T-helper 22 cell (primary cell): ENCODE measurements around the gene ITLN1.

Experiments
- DNase-seq: peaks from one replicate; pipeline ENCODE4 v3.0.0-alpha.2; 2020; ENCODE audit warnings: low read depth

The ITLN1 gene

DNA sequence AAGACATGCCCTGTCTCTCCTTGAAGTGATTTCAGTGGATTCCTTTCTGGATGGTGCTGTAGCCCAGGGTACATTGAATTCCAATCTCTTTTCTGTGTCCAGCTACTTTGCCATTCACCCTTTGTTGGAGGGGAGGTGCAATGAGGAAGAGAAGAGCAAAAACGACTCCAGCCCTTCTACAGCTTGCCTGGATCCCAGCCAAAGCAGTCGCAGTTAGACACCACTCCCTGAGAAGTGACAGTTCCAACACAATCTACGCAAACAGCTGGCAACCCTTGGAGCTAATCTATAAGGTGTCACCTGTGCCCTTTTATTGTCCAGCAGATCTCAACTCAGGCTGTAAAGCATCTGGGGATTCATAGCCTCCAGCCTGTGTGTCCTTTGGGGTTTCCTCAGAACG, 26.9 kb downstream of the ITLN1 start:
- DNase-seq, result no peak

DNA sequence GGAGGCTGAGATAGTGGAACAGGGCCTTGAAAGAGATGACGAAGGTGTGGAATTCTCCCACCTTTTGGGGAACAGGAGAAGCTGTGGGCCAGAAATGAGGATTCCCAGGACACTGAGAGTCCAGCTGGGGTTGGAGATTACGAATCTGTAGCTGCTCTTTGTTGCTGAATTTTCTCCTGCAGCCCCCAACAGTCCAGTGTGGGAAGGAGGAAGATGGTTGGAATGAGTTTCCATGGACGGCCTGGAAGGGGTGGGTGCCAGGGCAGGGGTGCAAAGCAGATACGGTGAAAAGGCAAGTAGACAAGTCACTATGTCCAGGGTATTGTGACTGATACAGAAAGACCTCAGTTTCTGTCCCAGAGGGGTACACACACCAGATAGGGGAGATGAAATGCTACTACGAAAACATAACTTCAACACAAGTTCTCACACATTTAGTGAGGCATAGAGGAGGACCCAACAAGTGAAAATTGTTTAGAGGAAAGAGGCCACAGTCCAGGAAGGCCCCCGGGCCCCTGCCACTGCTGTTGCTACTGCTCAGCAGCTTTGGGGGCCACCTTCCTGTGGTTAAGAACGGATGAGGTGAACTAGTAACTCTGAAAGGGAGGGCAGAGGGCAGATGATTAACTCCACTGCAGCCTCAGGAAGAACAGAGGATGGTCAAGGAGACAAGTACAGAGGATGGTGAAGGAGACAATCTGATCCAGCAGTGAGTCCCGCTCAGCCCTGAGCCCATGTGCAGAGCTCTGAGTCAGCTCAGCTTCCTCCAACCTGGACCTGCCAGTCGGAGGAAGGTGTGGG, 29.6 kb downstream of the ITLN1 start:
- no peak for DNase-seq

DNA sequence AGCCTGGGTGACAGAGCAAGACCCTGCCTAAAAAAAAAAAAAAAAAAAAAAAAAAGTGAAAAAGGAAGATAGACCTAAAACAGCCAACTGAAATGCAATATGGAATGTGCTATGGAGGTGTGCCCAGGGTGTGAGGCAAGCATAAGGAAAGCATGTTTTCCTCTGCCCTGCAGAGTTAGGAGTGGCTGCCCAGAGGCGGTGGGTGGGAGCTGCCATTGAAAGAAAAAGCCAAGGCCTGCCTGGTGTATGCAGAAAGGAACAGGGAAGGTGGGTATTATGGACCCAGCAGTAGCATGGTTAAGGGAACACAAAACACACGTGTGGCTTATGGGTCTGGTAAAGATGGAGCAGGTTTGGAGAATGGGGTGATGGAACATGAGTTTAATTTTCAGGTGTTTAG, 31.2 kb downstream of the ITLN1 start:
- no peak for DNase-seq

DNA sequence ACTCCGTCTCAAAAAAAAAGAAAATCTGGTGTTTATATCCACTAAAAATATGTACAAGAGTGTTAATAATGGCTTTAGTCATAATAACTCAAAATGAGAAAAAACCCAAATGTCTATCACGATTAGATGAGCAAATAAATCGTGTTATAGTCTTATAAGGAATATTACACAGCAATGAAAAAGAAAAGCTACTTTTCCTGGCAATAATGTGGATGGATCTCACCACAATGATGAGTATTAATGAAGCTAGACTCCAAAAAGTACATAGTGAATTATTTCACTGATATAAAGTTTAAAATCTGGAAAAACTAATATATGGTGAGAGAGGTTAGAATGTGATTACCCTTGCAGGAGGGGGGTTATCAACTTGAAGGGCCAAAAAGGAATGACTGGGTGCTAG, 32.0 kb downstream of the ITLN1 start:
- DNase-seq, result no peak

DNA sequence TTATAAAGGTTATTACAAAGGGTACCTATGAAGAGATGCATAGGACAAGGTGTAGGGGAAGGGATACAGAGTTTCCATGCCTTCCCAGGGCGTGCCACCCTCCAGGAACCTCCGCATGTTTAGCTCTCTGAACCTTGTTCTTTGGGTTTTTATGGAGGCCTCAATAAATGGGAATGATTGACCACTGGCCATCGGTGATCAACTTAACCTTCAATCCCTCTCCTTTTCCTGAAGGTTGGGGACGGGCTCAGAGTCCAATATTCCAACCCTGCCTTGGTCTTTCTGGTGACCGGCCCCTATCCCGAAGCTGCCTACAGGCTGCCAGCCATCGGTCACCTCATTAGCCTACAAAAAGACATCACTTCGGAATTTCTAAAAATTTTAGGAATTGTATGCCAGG, 34.0 kb downstream of the ITLN1 start:
- no peak for DNase-seq

DNA sequence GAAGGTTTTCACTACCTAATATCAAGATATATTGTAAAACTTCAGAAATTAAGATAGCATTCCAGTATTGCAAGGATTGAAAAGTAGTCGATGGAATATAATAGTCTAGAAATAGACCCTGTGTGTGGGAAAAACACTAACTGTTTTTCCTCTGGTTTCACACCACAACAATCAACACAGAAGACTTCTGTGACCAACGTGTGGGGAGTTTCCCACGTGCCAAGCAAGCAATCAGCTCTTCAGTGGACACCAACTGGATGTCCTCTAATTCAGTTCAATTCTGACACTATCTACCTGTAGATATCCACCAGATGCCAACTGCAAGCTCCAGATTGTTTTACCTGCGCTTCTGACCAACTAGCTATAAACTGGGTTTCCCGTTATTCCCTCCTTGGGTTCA, 34.4 kb downstream of the ITLN1 start:
- DNase-seq, result no peak

DNA sequence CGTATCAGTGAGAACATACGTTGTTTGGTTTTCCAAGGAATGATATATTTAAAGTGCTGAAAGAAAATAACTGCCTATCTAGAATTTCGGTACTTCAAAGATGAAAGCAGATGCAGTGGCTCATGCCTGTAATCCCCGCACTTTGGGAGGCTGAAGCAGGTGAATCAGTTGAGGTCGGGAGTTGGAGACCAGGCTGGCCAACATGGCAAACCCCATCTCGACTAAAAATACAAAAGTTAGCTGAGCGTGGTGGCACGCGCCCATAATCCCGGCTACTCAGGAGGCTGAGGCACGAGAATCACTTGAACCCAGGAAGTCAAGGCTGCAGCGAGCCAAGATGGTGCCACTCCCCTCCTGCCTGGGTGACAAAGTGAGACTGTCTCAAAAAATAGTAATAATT, 38.7 kb downstream of the ITLN1 start:
- DNase-seq, result no peak

DNA sequence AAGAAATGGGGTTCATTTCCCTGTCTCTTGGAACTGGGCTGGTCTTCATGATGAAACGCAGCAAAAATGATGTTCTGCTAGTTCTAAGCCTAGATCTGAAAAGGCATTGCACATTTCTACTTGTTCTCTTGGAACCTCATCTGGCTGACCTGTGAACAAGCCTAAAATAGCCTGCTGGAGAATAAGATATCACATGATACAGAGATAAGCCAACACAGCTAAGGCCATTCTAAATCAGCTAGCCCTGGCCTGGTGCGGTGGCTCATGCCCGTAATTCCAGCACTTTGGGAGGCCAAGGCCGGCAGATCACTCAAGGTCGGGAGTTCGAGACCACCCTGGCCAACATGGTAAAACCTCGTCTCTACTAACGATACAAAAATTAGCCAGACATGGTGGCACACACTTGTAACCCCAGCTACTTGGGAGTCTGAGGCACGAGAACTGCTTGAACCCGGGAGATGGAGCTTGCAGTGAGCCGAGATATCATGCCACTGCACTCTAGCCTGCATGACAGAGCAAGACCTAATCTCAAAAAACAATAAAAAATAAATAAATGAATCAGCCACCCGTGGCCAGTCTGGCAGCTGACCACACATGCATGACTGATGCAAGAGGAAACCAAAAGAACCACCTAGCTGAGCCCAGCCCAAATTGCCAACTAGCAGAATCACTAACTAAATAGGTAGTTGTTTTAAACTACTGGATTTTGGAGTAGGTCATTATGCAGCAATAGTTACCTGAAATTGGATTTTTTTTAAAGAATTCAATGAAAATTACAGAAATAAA, 40.3 kb downstream of the ITLN1 start:
- DNase-seq, result no peak

DNA sequence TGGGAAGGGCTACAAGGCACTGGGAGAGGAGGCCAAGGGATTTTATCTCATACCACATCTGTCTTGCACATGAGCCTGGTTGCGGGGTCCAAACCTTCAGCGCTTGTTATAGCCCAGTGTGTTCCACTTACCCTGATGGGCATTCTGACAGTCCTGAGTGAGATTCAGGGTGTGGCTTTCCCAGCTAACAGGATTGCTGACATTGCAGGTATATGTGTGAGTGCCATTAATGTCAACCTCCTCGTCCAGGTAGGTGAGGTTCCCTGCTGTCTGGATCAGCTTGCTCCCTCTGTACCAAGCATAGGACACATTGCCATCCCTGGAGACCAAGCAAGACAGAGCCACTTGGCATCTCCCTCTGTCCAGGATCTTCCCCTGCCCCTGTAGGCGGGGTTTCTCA, 43.9 kb downstream of the ITLN1 start:
- DNase-seq, result no peak

DNA sequence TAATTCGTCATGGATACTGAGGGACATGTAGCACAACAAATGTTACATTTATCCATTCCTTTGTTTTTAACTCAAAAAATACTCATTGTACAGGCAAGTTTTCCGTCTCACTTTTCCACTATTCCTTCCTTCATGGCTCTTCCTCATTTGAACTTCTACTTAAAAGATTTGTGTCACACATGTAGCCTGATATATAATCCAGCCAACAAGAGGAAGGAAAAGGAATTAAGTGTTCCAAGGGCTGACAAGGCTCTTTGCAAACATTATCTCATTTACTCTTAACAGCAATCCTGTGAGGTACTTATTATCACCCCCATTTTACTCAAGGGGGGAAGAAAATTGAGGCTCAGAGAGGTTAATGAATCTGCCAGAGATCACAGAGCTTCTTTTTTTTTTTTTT, 45.2 kb downstream of the ITLN1 start:
- DNase-seq, result no peak

DNA sequence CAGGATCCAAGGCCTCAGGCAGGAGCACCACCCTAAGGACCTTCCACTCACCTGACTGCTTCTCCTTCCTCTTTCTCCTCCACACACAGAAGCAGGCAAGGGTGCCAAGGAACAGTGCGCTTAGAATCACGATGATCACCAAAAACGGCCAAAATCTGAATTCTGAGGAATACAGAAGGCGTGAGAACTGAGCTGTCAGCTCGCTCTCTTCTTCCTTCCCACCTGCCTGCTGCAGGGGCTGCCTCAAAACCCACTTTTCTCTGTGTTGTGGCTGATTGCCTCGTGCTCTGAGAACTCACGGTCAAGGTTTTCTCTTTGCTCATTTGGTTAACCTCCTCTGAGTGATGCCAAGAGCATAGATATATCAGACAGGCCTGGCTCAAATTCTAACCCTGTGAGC, 46.1 kb downstream of the ITLN1 start:
- no peak for DNase-seq

DNA sequence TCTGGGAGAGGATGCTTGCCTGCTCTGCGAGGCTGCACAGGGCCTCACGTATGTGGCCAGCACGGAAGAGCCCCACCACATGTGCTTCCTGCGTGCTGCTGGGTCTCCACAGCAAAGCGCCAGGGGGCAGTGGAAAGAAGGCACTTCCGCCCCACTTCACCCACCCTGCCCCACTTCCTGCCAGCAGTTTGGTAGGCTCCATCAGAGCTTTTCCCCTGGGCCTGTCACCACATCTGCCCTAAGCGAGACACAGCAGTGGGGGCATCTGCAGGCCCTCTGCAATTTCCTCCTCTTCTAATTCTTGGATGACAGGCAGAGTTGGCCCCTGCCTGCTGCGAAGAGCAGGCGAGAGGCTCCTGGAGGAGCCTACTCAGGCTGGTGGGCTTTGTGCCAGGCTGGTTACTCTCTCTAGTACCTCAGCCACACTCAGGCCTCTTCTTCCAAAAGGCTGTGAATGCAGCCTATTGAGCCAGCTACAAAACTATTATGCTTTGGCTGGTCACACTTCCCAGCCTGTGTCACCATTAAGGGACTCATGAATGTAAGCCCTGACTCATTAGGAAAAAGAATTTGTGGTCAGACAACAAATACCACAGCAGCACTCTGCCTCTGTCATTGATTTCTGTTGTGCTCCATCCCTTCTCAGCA, 47.3 kb downstream of the ITLN1 start:
- DNase-seq, result peak; percentile 72

DNA sequence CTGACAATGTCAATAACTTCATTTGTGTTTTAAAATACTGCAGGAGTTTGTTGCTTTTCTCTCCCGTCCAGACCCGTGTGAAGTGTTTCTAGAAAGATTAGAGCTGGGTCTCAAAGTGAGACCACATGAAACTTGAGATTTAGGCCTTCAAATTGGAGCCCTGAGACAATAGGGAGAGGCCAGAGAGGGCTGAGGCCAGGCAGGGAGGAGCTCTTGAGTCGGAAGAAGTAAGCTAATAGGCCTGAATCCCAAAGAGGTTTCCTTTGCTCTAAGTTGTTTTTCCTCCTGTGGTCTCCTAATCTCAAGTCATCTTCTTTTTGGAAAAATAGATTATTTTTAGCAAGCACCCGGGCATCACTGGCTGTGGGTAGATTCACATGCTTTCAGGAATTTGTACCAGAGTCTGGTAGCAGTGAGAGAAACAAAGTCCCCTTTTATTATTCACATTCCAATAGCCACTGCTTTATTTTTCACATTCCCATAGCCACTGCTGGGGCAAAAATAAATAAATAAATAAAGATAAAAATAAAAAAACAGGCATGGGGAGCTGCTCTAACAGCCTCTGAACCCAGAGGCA, 47.9 kb downstream of the ITLN1 start:
- DNase-seq, result no peak

DNA sequence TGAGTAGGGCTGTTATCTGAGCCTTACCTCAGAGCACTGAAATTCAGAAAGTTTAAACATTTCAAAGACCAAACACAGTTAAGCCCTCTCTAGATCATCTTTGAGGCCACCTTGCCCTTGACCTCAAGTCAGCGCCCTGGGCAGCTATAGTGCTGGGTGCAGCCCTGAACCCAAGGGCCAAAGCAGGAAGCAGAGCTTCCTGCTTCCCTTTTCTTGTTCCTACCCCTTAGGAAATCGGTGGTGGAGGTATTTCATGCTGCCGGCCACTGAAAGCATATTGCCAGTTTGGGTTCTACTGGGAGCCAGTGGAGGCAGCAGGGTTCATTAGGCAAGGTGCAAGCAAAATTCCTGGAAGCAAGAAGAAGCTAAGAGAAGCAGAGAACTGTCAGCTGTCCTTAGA, 48.4 kb downstream of the ITLN1 start:
- no peak for DNase-seq

DNA sequence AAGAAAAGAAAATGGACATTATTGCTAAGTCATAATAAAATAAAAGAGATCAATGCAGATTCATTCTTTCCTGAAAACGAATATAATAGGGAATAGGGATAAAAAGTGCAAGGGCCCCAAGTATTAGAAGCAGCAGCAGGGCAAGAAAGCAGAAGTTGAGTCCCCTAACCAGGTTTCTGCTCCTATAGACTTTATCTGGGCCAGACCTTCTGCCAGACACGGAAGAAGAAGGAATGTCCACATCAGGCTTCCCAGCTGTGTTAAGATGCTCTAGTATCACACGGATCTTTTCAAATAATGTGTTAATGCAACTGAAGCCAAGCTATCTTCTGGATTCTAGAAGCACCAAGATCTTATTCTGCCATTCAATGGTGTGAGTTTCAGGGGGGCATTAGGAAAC, 49.2 kb downstream of the ITLN1 start:
- DNase-seq, result no peak

DNA sequence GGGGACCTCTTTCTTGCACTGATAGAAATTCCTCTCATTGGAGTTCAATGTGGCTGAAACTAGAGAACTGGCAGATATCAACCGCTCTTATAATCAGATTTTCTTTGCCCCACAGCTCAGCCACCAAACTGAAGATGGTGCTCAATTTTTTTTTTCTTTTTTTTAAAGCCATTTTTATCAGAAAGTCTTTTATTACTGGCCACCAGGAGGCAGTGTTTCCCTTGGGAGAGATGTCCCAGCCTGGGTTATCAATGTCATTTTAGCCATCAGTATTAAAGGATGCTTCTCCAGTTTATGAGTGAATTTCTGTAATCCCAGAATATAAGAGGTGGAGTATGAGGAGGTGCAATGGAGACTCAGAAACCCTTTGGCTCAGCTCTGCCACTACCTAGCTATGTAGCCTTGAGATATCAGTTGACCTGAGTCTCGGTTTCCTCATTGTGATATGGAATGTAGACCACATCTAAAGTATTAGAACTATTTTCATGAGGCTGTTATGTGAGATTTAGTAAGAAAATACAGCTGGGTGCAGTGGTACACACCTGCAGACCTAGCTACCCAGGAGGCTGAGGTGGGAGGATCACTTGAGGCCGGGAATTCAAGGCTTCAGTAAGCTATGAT, 49.9 kb downstream of the ITLN1 start:
- DNase-seq, result peak; percentile 13

DNA sequence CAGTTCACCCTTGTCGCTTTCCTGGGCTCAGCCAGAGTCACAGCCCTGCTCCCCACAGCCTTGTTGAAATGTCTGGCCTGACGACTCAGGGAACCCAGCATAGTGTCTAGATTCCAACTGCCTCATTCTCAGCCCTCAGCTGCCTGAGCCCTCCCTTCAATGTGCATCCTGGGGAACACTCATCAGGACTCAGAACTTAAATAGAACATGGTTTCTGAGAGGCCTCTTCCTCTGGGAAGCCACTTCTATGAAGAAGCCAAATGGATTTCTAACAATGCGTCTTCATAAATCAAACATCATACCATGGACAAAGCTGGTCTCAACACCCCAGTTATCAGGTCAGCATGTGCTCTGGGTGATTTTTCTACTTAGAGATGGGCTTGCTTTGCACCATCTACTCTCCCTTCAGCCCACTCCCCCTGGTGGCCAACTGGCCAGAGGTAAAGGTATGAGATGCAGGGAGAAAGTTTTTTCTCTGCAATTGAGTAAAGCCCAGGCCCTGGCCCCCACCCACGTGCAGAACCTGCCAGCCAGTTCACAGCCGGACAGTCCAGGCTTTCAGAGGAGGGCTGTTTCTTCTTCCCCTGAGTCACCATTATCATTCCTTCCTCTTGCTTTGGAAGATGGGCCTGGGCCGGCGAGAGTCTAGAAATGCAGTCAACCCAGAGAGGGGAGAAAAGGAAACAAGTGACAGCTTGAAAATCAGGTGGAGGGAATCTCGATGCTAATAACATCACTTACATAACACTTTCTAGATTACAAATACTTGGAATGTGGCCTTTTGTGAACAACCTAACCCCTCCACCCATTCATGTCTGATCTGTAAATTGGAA, 54.4 kb downstream of the ITLN1 start:
- peak; percentile 44 for DNase-seq

DNA sequence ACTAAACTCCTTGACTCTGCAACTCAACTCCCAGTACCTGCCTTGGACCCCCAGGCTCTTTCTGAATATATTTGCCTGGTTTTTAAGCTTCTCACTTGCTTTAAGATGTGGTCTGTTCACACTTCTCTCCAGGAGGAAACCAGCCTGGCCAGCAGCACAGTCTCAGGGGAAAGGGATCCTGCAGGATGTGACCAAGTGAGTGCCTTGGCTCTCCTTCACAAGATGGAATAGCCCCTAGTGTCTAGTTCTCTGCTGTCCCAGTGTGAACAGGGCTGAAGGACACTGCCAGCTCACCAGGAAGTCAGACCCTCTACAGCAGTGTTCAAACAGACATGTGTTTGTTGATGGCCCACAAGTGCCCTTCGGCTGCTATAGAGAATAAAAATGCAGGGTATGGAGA, 55.2 kb downstream of the ITLN1 start:
- DNase-seq, result no peak

DNA sequence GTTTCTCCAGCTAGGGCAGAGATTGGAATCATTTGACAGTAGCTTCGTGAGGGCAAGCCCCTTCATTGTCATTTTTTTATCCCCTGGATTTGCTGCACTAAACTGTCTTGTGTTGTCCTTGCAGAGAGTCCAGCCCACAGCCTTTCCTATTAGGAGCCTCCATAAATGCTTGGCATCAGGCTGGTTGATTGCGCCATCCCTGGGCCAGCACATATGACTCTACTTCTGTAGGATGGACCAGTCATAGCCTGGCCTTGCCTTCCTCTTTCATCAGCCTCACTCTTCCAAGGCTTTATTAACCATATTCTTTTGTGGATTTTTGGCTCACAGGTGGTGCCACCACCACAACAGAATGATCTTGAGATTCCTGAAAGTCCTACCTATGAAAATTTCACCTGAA, 57.6 kb downstream of the ITLN1 start:
- no peak for DNase-seq

DNA sequence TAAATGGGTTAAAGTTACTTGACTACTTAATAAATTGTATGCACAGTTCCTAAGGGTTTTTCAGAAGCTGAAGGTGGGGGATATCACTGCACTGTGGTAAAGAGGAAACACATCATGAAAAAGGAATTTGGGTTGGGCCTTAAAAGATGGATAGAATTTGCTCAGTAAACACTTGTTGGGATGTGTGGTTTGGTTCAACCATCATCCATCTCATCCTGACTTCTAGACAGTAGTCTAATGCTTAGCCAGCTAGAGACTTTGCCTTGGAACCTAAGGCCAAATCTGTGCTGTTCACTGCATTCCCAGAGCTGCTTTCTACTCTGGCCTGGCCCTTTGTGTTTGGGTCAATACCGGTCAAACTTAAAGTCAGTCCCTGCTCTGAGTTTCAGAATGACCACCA, 58.4 kb downstream of the ITLN1 start:
- no peak for DNase-seq
